H9 (cell line): ENCODE results near the gene CD93. TPM values are rescaled to one million over a fixed set of nuclear protein-coding genes. Genes with fewer than 3 reads are reported as not detected.

ENCODE experiments used
- DNase-seq: peaks from one replicate; pipeline ENCODE4 v3.0.0-alpha.2; 2017
- H2AFZ ChIP-seq: one replicate; pipeline ENCODE4 v1.6.1; 2013; ENCODE audit warnings: mild to moderate bottlenecking, low read length, control low read depth, moderate library complexity
- H2AK5ac ChIP-seq: 2 replicates; pipeline ENCODE4 v1.6.1; 2013; ENCODE audit warnings: low read length, control low read depth, mixed read lengths; ENCODE audit not compliant: insufficient read length
- H2BK120ac ChIP-seq: one replicate; pipeline ENCODE4 v1.6.1; 2013; ENCODE audit warnings: low read depth, mild to moderate bottlenecking, low read length, control low read depth, inconsistent platforms; ENCODE audit not compliant: poor library complexity, severe bottlenecking
- H2BK12ac ChIP-seq: 2 replicates; pipeline ENCODE4 v1.6.1; 2013; ENCODE audit warnings: low read length, control low read depth, mixed read lengths, low read depth; ENCODE audit not compliant: insufficient read length
- H2BK15ac ChIP-seq: 2 replicates; pipeline ENCODE4 v1.6.1; 2013; ENCODE audit warnings: low read depth, low read length, control low read depth
- H2BK20ac ChIP-seq: one replicate; pipeline ENCODE4 v1.6.1; 2013; ENCODE audit warnings: low read depth, mild to moderate bottlenecking, low read length, control low read depth, inconsistent platforms; ENCODE audit not compliant: poor library complexity, severe bottlenecking
- H2BK5ac ChIP-seq: 2 replicates; pipeline ENCODE4 v1.6.1; 2013; ENCODE audit warnings: low read length, control low read depth, mixed read lengths; ENCODE audit not compliant: insufficient read length
- H3K14ac ChIP-seq: 2 replicates; pipeline ENCODE4 v1.6.1; 2013; ENCODE audit warnings: low read length, control low read depth; ENCODE audit not compliant: insufficient read depth
- H3K18ac ChIP-seq: 2 replicates; pipeline ENCODE4 v1.6.1; 2013; ENCODE audit warnings: low read depth, mild to moderate bottlenecking, mixed read lengths, low read length, control low read depth; ENCODE audit not compliant: insufficient read length
- H3K23ac ChIP-seq: 2 replicates; pipeline ENCODE4 v1.6.1; 2013; ENCODE audit warnings: low read length, control low read depth, mixed read lengths, low read depth; ENCODE audit not compliant: insufficient read length
- H3K23me2 ChIP-seq: 2 replicates; pipeline ENCODE4 v1.6.1; 2013; ENCODE audit warnings: low read depth, mild to moderate bottlenecking, mixed read lengths, low read length, control low read depth; ENCODE audit not compliant: insufficient read length, poor library complexity, severe bottlenecking
- H3K27ac ChIP-seq: 2 replicates; pipeline ENCODE4 v1.5.1; 2013; ENCODE audit warnings: low read length, control low read depth, mixed read lengths, low read depth; ENCODE audit not compliant: insufficient read length
- H3K27me3 ChIP-seq: 2 replicates; pipeline ENCODE4 v1.6.1; 2013; ENCODE audit warnings: low read length, control low read depth, inconsistent platforms; ENCODE audit not compliant: insufficient read depth
- H3K4ac ChIP-seq: 2 replicates; pipeline ENCODE4 v1.6.1; 2013; ENCODE audit warnings: low read depth, mild to moderate bottlenecking, control low read depth, inconsistent platforms, low read length, moderate library complexity
- H3K4me1 ChIP-seq: 2 replicates; pipeline ENCODE4 v1.6.1; 2013; ENCODE audit warnings: low read length, control low read depth, inconsistent platforms; ENCODE audit not compliant: insufficient read depth
- H3K4me2 ChIP-seq: 2 replicates; pipeline ENCODE4 v1.6.1; 2013; ENCODE audit warnings: low read length, control low read depth, mixed read lengths; ENCODE audit not compliant: insufficient read length, insufficient read depth
- H3K56ac ChIP-seq: 2 replicates; pipeline ENCODE4 v1.6.1; 2013; ENCODE audit warnings: low read depth, mild to moderate bottlenecking, mixed read lengths, low read length, control low read depth; ENCODE audit not compliant: insufficient read length
- H3K79me1 ChIP-seq: 2 replicates; pipeline ENCODE4 v1.6.1; 2013; ENCODE audit warnings: low read depth, mild to moderate bottlenecking, moderate library complexity, low read length, control low read depth, inconsistent platforms; ENCODE audit not compliant: insufficient read depth, poor library complexity, severe bottlenecking
- H3K79me2 ChIP-seq: 2 replicates; pipeline ENCODE4 v1.6.1; 2013; ENCODE audit warnings: low read length, control low read depth, inconsistent platforms; ENCODE audit not compliant: insufficient read depth
- H3K9ac ChIP-seq: 2 replicates; pipeline ENCODE4 v1.6.1; 2013; ENCODE audit warnings: low read length, control low read depth, mixed read lengths; ENCODE audit not compliant: insufficient read length; ENCODE audit errors: extremely low read depth
- H3K9me3 ChIP-seq: one replicate; pipeline ENCODE4 v1.6.1; 2013; ENCODE audit warnings: low read depth, low read length, inconsistent platforms; ENCODE audit not compliant: control insufficient read depth
- H3T11ph ChIP-seq: one replicate; pipeline ENCODE4 v1.6.1; 2013; ENCODE audit warnings: mild to moderate bottlenecking, low read length, control low read depth, inconsistent platforms
- H4K20me1 ChIP-seq: one replicate; pipeline ENCODE4 v1.6.1; 2013; ENCODE audit not compliant: control insufficient read depth, insufficient read length, insufficient read depth
- H4K5ac ChIP-seq: 2 replicates; pipeline ENCODE4 v1.6.1; 2013; ENCODE audit warnings: low read depth, mild to moderate bottlenecking, mixed read lengths, low read length, control low read depth; ENCODE audit not compliant: insufficient read length
- H4K8ac ChIP-seq: replicated peaks from 2 replicates; pipeline ENCODE4 v1.6.1; 2013; ENCODE audit warnings: low read length, control low read depth, mixed read lengths, low read depth; ENCODE audit not compliant: insufficient read length
- H4K91ac ChIP-seq: 2 replicates; pipeline ENCODE4 v1.6.1; 2013; ENCODE audit warnings: low read depth, mild to moderate bottlenecking, moderate library complexity, mixed read lengths, low read length, control low read depth; ENCODE audit not compliant: insufficient read length
- H3K27ac Mint-ChIP-seq, 3 experiments: 2 replicates in 2 of 3; 3 replicates in 1 of 3; pipeline ENCODE4 v1.8.0; 2020 to 2021; ENCODE audit warnings: mixed read lengths in 3 of 3, mild to moderate bottlenecking in 1 of 3, moderate library complexity in 1 of 3
- H3K27me3 Mint-ChIP-seq: 2 replicates; pipeline ENCODE4 v1.8.0; 2021; ENCODE audit warnings: low read depth, mild to moderate bottlenecking, moderate library complexity, mixed read lengths
- H3K36me3 Mint-ChIP-seq, 3 experiments: 2 replicates in 2 of 3; 3 replicates in 1 of 3; pipeline ENCODE4 v1.8.0; 2020 to 2021; ENCODE audit warnings: low read depth in 3 of 3, mixed read lengths in 3 of 3; ENCODE audit not compliant: insufficient read depth in 1 of 3
- H3K4me1 Mint-ChIP-seq, 2 experiments: 2 replicates each; pipeline ENCODE4 v1.8.0; 2020; ENCODE audit warnings: mixed read lengths in 2 of 2
- H3K4me3 Mint-ChIP-seq, 2 experiments: 2 replicates in 1 of 2; 3 replicates in 1 of 2; pipeline ENCODE4 v1.8.0; 2020 to 2021; ENCODE audit warnings: mild to moderate bottlenecking in 2 of 2, mixed read lengths in 2 of 2, moderate library complexity in 1 of 2
- H3K9me3 Mint-ChIP-seq, 2 experiments: 2 replicates in 1 of 2; 3 replicates in 1 of 2; pipeline ENCODE4 v1.8.0; 2020; ENCODE audit warnings: mild to moderate bottlenecking in 2 of 2, mixed read lengths in 2 of 2, moderate library complexity in 1 of 2
- WGBS: extraction: QIAGEN DNeasy Blood & Tissue Kit; methylation state at CpG from one replicate; pipeline ENCODE4 v1.1.7; 2013; ENCODE audit warnings: missing lambda C conversion rate, low lambda C conversion rate, mixed read lengths; ENCODE audit not compliant: insufficient read length; ENCODE audit errors: extremely low coverage; 5-methylcytosine and 5-hydroxymethylcytosine counted together
- total RNA-seq: library from RNA; stranded (reverse); gene quantifications from 2 replicates; pipeline ENCODE4 v1.2.1, GENCODE V29; 2021
- TF ChIP-seq, protein P1 (sequence below): fragments of 200-600 bp; sonication (generic); conservative IDR thresholded peaks from 3 replicates; pipeline ENCODE4 v1.8.0; 2021; ENCODE audit warnings: antibody characterized with exemption, mild to moderate bottlenecking

The CD93 gene
- total RNA-seq, 1 experiment from 2014 or later, result not detected

DNA sequence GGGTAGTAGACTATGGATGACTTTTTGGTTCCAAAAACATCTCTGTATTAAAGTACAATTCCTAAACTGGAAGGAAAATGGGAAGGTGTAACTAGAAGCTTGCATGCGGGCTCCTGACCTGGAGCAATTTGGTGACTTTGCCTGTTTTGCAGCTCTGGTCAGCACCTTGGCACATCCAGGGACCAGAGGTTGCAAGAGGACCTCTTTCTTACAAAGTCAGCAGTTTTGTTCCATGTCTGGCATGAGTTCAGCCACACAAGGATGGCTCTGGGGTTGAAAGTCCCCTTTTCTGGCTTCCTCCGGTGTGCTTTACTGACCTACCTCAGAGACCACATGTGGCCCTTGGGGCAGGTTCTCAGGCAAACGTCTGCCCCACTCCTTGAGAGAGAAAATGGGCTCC, 22.7 kb upstream of the CD93 start:
- H3K4me1 Mint-ChIP-seq, result no peaks in the 10 kb centered on the region
- H2BK120ac ChIP-seq, result no peak overlapping the region
- no peaks in the 10 kb centered on the region; the same call in 1 of the 2 replicates for H3K4me1 ChIP-seq
- H2BK12ac ChIP-seq, result no peak overlapping the region
- H3K79me2 ChIP-seq, result no peaks in the 10 kb centered on the region
- H3K9ac ChIP-seq, result no peak overlapping the region
- H2BK15ac ChIP-seq, result no peak overlapping the region
- no peak overlapping the region for H3T11ph ChIP-seq
- no peak overlapping the region for H3K14ac ChIP-seq
- no peak overlapping the region for H2BK5ac ChIP-seq
- H3K9me3 Mint-ChIP-seq, result no peaks in the 10 kb centered on the region; a peak in 1 of 5 replicates
- no peak overlapping the region for H4K8ac ChIP-seq
- H3K18ac ChIP-seq, result no peak overlapping the region
- no peak for DNase-seq
- H3K4me3 Mint-ChIP-seq, result no peak overlapping the region
- H4K91ac ChIP-seq, result no peak overlapping the region
- TF ChIP-seq, protein P1, sequence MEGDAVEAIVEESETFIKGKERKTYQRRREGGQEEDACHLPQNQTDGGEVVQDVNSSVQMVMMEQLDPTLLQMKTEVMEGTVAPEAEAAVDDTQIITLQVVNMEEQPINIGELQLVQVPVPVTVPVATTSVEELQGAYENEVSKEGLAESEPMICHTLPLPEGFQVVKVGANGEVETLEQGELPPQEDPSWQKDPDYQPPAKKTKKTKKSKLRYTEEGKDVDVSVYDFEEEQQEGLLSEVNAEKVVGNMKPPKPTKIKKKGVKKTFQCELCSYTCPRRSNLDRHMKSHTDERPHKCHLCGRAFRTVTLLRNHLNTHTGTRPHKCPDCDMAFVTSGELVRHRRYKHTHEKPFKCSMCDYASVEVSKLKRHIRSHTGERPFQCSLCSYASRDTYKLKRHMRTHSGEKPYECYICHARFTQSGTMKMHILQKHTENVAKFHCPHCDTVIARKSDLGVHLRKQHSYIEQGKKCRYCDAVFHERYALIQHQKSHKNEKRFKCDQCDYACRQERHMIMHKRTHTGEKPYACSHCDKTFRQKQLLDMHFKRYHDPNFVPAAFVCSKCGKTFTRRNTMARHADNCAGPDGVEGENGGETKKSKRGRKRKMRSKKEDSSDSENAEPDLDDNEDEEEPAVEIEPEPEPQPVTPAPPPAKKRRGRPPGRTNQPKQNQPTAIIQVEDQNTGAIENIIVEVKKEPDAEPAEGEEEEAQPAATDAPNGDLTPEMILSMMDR, result no peak
- H3K23ac ChIP-seq, result no peak overlapping the region
- no peaks in the 10 kb centered on the region for H3K9me3 ChIP-seq
- H3K23me2 ChIP-seq, result no peaks in the 10 kb centered on the region
- H3K79me1 ChIP-seq, result no peaks in the 10 kb centered on the region
- WGBS, result no CpG with 5 or more reads among the region's 3 CpGs
- H3K4ac ChIP-seq, result no peak overlapping the region
- no peaks in the 10 kb centered on the region; the same call in 1 of the 2 replicates for H3K27me3 Mint-ChIP-seq
- no peaks in the 10 kb centered on the region for H4K20me1 ChIP-seq
- H3K27ac ChIP-seq, result no peak overlapping the region
- H2BK20ac ChIP-seq, result no peak overlapping the region
- no peaks in the 10 kb centered on the region for H3K27me3 ChIP-seq
- H3K27ac Mint-ChIP-seq, result no peak overlapping the region
- H4K5ac ChIP-seq, result no peak overlapping the region
- H3K36me3 Mint-ChIP-seq, result no peaks in the 10 kb centered on the region; a peak in 1 of 7 replicates
- H2AK5ac ChIP-seq, result no peak overlapping the region
- H2AFZ ChIP-seq, result no peak overlapping the region
- H3K4me2 ChIP-seq, result no peak overlapping the region
- no peak overlapping the region for H3K56ac ChIP-seq
